Stimulated activated naive CD8-positive, alpha-beta T cell treated with anti-CD3 and anti-CD28 coated beads, Interleukin-15, Interleukin-2, amounts not matched to agents 100 ng/mL and 50 ng/mL, for 24 hours (primary cell): Measurements from ENCODE around the gene TPST2.
"Not testable (repeated sequence)": the region's sequence is repeated elsewhere in the genome, so short reads cannot be mapped to it uniquely, and the experiment has no call there.

Experiments
- H3K27ac Mint-ChIP-seq: one replicate; pipeline ENCODE4 v1.8.0; 2021; ENCODE audit warnings: mild to moderate bottlenecking, mixed read lengths
- H3K27me3 Mint-ChIP-seq: one replicate; pipeline ENCODE4 v1.8.0; 2021; ENCODE audit warnings: mixed read lengths
- H3K36me3 Mint-ChIP-seq: one replicate; pipeline ENCODE4 v1.8.0; 2021; ENCODE audit warnings: low read depth, mixed read lengths
- H3K4me1 Mint-ChIP-seq: one replicate; pipeline ENCODE4 v1.8.0; 2021; ENCODE audit warnings: low read depth, mixed read lengths
- H3K4me3 Mint-ChIP-seq: one replicate; pipeline ENCODE4 v1.8.0; 2021; ENCODE audit warnings: mild to moderate bottlenecking, mixed read lengths
- H3K9me3 Mint-ChIP-seq: one replicate; pipeline ENCODE4 v1.8.0; 2021; ENCODE audit warnings: mixed read lengths

The TPST2 gene

DNA sequence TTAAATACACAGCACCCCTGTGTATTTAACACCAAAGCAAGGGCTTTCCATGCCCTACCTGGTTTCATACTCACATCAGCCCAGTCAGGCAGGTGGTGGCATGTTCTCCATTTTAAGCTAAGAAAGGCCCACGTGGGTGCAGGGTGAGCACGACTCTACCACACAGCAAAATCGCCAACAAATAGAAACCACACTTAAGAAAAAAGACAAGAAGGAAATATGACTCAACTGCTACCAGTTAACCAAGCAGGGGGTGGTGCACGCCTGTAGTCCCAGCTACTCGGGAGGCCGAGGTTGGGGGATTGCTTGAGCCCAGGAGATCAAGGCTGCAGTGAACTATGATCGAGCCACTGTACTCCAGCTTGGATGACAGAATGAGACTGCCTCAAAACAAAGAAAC is 42.5 kb downstream of the TPST2 start:
- Mint-ChIP-seq H3K4me3 (no peak overlapping the region), H3K36me3 (peaks cover 34% of the 10 kb centered on the region)

DNA sequence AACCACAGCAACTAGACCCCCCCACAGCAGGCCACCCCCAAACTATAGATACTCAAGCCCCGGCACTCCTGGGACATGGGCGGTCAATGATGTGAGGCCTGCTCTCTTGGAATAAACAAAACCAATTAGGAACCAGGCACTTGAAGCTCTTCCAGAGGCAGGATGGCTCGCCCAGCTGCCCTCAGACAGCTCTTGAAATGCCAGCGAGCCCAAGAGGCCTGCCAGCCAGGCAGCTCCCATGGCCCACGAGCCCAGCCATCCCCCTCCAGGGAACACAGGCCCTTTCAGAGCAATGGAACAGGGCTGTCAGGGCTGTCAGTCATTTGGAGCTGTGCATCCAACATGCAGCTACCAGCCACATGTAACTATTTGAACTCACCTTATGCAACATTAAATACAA is 43.6 kb downstream of the TPST2 start:
- peak overlapping the region; percentile 85 for H3K27ac Mint-ChIP-seq
- H3K36me3 Mint-ChIP-seq = peaks cover 37% of the 10 kb centered on the region
- H3K9me3 Mint-ChIP-seq = peaks cover 3% of the 10 kb centered on the region
- H3K4me1 Mint-ChIP-seq = peaks cover 53% of the 10 kb centered on the region
- H3K27me3 Mint-ChIP-seq = no peaks in the 10 kb centered on the region
- peak overlapping the region; percentile 49 for H3K4me3 Mint-ChIP-seq

More for the DNA sequence above, 42.5 kb downstream of the TPST2 start:
- H3K4me1 Mint-ChIP-seq = peaks cover 51% of the 10 kb centered on the region
- no peaks in the 10 kb centered on the region for H3K27me3 Mint-ChIP-seq
- H3K27ac Mint-ChIP-seq = peak overlapping the region; percentile 85
- peaks cover 3% of the 10 kb centered on the region for H3K9me3 Mint-ChIP-seq

DNA sequence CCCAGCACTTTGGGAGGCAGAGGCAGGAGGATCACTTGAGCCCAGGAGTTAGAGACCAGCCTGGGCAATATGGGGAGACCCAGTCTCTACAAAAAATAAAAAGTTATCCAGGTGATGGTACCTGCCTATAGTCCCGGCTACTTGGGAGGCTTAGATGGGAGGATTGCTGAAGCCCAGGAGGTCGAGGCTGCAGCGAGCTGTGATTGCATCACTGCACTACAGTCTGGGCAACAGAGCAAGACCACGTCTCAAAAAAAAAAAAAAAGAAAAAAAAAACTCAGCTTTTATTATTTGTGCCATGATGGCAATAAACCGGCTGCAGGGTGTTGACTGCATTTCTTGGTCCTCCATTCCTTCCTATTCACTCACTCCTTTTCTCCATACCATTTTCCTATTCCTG is 44.1 kb downstream of the TPST2 start:
- peaks cover 53% of the 10 kb centered on the region for H3K4me1 Mint-ChIP-seq

DNA sequence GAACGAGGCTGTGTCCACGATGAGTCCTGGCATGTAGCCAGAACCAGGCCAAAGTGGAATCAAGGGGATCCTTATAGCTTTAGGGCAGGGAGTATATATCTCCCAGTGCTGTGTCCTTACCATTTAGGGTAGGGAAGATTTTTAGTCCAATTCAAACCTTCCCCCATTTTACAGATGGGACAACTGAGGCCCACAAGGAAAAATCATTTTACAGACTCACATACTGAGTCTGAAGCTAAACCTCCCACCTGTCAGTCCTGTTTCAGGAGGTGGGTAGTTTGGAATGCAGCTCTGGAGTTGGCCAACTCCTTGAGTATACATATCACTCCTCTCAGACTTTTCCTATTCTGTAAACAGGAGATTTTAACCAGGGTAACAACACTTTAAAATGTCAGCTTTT is 44.5 kb downstream of the TPST2 start:
- no peaks in the 10 kb centered on the region for H3K27me3 Mint-ChIP-seq
- H3K4me3 Mint-ChIP-seq = no peak overlapping the region
- peaks cover 41% of the 10 kb centered on the region for H3K36me3 Mint-ChIP-seq
- H3K9me3 Mint-ChIP-seq = peaks cover 3% of the 10 kb centered on the region
- peak overlapping the region; percentile 67 for H3K27ac Mint-ChIP-seq
- peaks cover 53% of the 10 kb centered on the region for H3K4me1 Mint-ChIP-seq

More for the DNA sequence above, 44.1 kb downstream of the TPST2 start:
- peaks cover 3% of the 10 kb centered on the region for H3K9me3 Mint-ChIP-seq
- H3K36me3 Mint-ChIP-seq = peaks cover 37% of the 10 kb centered on the region
- H3K4me3 Mint-ChIP-seq = no peak overlapping the region
- peak overlapping the region; percentile 72 for H3K27ac Mint-ChIP-seq
- H3K27me3 Mint-ChIP-seq = no peaks in the 10 kb centered on the region

DNA sequence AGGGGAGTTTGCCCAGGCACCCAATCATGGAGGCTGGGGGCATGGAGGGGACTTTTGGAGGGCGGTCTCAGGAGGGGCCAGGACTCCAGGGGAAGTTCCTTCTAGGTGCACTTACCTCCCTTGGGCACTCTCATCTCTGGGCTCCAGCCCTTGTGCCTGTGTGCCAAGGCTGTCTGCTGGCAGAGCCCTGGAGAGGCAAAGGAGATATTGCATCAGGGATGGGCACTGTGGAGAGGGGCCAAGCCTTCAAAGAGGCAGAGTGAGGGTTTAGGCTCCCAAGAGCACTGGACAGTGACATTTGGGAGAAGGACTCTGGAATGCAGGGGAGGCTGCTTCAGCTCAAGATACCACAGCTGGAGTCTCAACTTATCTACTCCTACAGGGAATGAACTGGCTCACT is 45.4 kb downstream of the TPST2 start:
- Mint-ChIP-seq H3K27me3 (no peaks in the 10 kb centered on the region), H3K4me3 (no peak overlapping the region), H3K27ac (peak overlapping the region; percentile 49), H3K9me3 (peaks cover 3% of the 10 kb centered on the region), H3K4me1 (peaks cover 53% of the 10 kb centered on the region), H3K36me3 (peaks cover 50% of the 10 kb centered on the region)

DNA sequence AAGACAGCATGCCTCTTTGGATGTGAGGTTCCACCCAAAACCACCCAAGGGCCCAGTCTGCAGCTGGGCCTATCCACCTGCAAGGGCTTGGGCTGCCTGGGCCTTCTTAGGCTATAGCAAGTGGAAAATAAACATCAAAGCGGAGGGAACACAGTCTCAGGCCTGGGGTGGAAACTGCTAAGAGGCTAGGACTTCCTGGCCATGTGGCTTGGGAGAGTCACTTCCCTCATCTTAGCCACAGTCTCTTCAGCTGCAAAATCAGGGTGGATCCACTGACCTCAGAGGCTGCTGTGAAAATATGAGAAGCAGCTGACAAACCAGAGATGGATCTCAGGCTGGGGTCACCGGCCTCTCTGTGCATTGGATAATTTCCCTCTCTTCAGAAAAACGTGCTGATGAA is 47.1 kb downstream of the TPST2 start:
- Mint-ChIP-seq H3K27me3 (no peaks in the 10 kb centered on the region), H3K9me3 (peaks cover 3% of the 10 kb centered on the region), H3K4me1 (peaks cover 50% of the 10 kb centered on the region), H3K4me3 (no peak overlapping the region), H3K36me3 (peaks cover 58% of the 10 kb centered on the region), H3K27ac (peak overlapping the region; percentile 37)

DNA sequence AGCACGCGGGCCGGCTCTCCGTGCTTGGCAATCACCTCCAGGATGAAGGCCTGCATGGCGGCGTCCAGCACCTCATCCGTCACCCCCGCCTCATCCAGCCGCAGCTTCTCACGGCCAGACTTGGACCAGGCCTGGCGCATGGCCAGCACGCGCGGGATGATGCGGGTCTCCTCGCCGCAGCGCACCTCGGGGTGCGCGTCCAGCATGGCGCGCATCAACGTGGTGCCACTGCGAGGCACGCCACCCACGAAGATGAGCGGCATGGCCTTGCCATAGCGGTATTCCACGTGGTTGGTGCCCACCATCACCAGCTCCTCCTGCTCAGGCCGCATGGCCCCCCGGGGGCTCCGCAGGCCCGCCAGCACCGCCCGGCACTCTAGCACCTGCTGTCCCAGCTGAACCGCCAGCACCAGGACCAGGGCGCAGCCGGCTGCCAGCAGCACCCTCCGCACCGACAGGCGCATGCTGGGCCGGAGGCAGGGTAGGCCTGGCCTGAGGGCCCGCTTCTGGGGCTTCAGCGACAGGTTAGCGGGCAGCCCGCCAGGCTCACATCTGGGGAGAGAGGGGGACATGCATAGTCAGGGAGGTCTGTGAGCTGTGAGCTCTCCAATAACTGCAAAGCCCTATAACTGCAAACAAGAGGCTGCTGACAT is 48.6 kb downstream of the TPST2 start:
- Mint-ChIP-seq H3K9me3 (no peaks in the 10 kb centered on the region), H3K27ac (no peak overlapping the region), H3K4me3 (no peak overlapping the region), H3K27me3 (no peaks in the 10 kb centered on the region), H3K4me1 (peaks cover 48% of the 10 kb centered on the region), H3K36me3 (peaks cover 56% of the 10 kb centered on the region)

DNA sequence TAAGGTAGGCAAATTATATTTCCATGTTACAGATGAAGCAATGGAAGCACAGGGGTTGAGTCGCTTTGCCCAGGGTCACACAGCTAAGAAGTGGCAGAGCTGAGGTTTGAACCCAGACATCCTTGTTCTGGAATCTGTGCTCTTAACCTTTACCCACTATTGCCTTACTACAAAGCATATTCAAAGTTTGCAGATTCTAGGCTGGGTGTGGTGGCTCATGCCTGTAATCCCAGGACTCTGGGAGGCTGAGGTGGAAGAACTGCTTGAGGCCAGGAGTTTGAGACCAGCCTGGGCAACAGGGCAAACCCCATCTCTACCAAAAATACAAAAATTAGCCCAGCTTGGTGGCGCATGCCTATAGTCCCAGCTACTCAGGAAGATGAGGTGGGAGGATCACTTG is 49.8 kb downstream of the TPST2 start:
- H3K27me3 Mint-ChIP-seq = no peaks in the 10 kb centered on the region
- peaks cover 51% of the 10 kb centered on the region for H3K4me1 Mint-ChIP-seq
- H3K27ac Mint-ChIP-seq = peak overlapping the region; percentile 58
- no peak overlapping the region for H3K4me3 Mint-ChIP-seq
- no peaks in the 10 kb centered on the region for H3K9me3 Mint-ChIP-seq
- peaks cover 59% of the 10 kb centered on the region for H3K36me3 Mint-ChIP-seq

DNA sequence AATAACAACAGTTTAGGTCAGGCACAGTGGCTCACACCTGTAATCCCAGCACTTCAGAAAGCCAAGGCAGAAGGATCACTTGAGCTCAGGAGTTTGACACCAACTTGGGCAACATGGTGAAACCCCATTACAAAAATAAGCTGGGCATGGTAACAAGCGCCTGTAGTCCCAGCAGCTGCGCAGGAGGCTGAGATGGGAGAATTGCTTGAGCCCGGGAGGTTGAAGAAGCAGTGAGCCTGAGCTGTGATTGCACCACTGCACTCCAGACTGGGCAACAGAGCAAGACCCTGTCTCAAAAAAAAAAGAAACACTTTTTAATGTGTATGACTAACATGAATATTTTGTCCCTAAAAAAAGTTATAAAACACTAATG is 53.2 kb downstream of the TPST2 start:
- no peaks in the 10 kb centered on the region for H3K27me3 Mint-ChIP-seq
- no peak overlapping the region for H3K4me3 Mint-ChIP-seq
- peaks cover 51% of the 10 kb centered on the region for H3K4me1 Mint-ChIP-seq
- H3K9me3 Mint-ChIP-seq = no peaks in the 10 kb centered on the region
- peaks cover 59% of the 10 kb centered on the region for H3K36me3 Mint-ChIP-seq
- peak overlapping the region; percentile 52 for H3K27ac Mint-ChIP-seq

DNA sequence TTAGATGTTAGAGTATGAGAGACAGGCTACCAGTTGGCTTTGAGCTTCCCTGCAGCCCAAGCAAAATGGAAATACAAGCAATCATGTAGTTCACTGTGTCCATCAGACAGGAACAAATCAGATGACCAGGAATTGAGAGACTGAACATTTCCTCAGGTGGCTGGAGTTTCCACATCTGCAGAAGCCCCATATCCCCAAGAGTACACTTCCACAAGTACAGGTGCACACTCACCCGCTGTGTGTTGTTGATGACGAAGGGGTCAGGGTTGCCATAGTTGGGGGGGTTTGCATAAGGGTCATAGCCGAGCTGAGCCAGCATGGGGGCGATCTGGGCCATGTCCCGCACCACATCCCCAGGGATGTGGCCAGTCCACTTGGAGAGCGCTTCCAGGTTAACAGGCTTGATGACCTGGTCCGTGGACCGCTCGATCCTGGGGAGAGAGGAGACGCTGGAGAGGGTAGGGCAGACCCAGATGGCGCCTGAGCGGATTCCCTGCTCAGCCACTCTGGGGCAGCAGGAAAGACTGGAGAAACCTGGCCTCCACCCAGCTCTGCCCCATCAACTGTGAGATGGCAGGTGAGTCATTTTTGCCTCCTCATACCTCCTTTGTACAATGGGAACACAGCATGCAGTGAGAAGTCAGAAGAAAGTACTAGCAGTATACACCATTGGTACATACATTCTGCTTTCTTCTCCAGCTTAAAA is 53.7 kb downstream of the TPST2 start:
- peaks cover 65% of the 10 kb centered on the region for H3K36me3 Mint-ChIP-seq
- no peaks in the 10 kb centered on the region for H3K27me3 Mint-ChIP-seq
- H3K4me3 Mint-ChIP-seq = no peak overlapping the region
- H3K27ac Mint-ChIP-seq = peak overlapping the region; percentile 52
- H3K9me3 Mint-ChIP-seq = no peaks in the 10 kb centered on the region
- peaks cover 51% of the 10 kb centered on the region for H3K4me1 Mint-ChIP-seq

DNA sequence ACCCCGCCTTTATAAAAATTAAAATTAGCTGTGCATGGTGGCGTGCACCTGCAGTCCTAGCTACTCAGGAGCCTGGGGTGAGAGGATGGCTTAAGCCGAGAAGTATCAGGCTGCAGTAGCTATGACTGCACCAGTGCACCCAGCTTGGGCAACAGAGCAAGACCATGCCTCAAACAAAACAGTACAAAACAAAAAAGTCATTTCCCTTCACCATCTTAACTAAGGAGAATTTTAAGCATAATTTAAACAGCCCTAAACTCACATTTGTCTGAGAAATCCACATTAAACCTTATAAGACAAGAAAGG is 54.4 kb downstream of the TPST2 start:
- Mint-ChIP-seq H3K36me3 (peaks cover 66% of the 10 kb centered on the region), H3K9me3 (no peaks in the 10 kb centered on the region), H3K4me3 (peak overlapping the region; percentile 28), H3K27ac (peak overlapping the region; percentile 65), H3K4me1 (peaks cover 51% of the 10 kb centered on the region), H3K27me3 (no peaks in the 10 kb centered on the region)

DNA sequence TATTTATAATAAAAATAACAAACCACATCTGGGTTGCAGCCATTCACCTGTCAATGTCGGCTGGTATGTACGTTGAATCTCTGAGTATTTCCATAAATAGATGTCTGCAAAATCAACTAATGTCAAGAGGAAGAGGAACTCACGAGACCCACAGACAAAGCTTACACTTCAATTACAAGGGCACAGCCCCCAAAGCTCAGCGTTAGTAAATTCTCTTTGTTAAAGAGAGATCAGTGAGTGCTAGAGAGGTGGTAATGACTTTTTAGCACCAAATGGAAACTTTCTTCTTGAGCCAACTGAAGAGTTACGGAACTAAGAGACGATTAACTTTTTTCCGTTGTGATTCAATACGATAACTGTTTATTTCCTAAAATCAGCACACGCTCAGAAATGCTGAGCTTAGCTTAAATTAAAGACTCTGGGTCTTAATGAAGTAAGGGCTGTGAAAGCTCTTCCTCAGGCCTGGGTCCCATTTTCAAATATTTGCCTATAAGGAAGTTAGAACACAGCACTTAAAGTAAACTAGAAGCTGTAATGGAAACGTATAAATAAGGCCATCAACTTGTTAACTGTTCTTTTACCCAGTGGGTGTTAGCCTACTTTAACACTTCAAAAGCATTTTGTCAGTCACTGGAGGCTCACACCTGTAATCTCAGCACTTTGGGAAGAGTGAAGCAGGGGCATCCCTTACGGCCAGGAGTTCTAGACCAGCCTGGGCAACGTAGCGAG is 54.9 kb downstream of the TPST2 start:
- H3K36me3 Mint-ChIP-seq = peaks cover 65% of the 10 kb centered on the region
- H3K27ac Mint-ChIP-seq = peak overlapping the region; percentile 65
- no peaks in the 10 kb centered on the region for H3K27me3 Mint-ChIP-seq
- peak overlapping the region; percentile 28 for H3K4me3 Mint-ChIP-seq
- H3K4me1 Mint-ChIP-seq = peaks cover 51% of the 10 kb centered on the region
- no peaks in the 10 kb centered on the region for H3K9me3 Mint-ChIP-seq

DNA sequence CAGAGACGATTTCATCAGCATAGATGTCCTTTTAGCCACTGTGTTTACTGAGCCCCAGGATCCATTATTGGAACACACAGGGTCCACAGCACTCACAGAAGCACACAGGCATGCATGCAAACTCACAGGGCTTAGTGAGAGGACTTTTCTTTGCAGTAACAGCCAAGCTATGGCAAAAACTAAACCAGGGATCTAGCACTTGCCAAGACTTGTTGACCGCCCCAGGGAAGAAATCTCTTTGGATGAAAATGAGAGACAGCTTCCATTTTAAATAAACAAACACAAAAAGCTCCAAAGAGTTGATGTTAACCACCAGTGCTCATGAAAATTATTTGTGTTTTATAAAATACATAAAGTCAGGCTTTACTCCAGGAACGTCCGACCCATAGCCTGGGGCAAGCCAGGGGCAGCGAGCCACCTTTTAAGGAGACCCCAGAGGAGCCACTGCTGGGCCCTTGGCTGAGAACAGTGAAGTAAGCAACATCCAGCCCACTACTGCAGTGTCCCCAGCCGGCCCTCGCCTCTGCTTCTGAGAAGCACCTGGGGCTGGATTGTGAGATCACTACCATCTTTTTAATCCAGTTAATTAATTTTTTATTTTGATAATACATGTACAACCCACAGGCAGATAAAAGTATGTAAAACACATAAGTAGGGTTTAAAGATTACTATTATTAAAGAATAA is 55.6 kb downstream of the TPST2 start:
- peaks cover 64% of the 10 kb centered on the region for H3K36me3 Mint-ChIP-seq
- no peak overlapping the region for H3K4me3 Mint-ChIP-seq
- no peaks in the 10 kb centered on the region for H3K27me3 Mint-ChIP-seq
- H3K4me1 Mint-ChIP-seq = peaks cover 51% of the 10 kb centered on the region
- peak overlapping the region; percentile 68 for H3K27ac Mint-ChIP-seq
- H3K9me3 Mint-ChIP-seq = no peaks in the 10 kb centered on the region

DNA sequence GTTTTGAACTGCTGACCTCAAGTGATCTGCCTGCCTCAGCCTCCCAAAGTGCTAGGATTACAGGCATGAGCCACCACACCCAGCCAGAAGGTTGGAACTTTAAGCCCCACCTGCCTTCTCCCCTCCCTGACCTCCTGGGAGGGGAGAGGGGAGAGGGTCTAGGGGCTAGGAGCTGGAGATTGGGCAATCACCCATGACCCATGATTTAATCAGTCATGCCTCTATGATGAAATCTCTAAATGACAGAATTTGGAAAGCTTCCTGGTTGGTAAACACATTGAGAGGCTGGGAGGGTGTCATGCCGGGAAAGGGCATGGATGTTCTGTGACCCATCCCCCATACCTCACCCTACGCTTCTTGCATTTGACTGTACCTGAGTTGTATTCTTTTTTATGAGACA is 60.6 kb downstream of the TPST2 start:
- H3K27me3 Mint-ChIP-seq = no peaks in the 10 kb centered on the region
- H3K4me1 Mint-ChIP-seq = peaks cover 21% of the 10 kb centered on the region
- no peak overlapping the region for H3K27ac Mint-ChIP-seq
- H3K4me3 Mint-ChIP-seq = no peak overlapping the region
- H3K9me3 Mint-ChIP-seq = no peaks in the 10 kb centered on the region
- peaks cover 51% of the 10 kb centered on the region for H3K36me3 Mint-ChIP-seq

DNA sequence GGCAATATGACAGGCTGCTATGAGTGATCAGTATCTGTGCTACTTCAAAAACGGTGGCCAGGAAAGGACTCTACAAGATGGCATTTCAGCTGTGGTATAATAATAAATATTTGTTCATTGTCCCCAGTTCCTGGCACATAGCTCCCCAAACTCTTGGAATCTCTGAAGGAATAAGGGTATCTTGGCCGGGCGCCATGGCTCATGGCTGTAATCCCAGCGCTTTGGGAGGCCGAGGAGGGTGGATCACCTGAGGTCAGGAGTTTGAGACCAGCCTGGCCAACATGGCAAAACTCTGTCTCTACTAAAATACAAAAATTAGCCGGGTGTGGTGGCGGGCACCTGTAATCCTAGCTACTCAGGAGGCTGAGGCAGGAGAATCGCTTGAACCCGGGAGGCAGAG is 61.4 kb downstream of the TPST2 start:
- peaks cover 17% of the 10 kb centered on the region for H3K4me1 Mint-ChIP-seq
- not testable (repeated sequence) for H3K27ac Mint-ChIP-seq, H3K4me3 Mint-ChIP-seq, H3K9me3 Mint-ChIP-seq, H3K27me3 Mint-ChIP-seq
- H3K36me3 Mint-ChIP-seq = peaks cover 51% of the 10 kb centered on the region
